Measurements from ENCODE around the gene RRM2. TPM values are rescaled to one million over a fixed set of nuclear protein-coding genes. Genes with fewer than 3 reads are reported as not detected.

Gene RRM2
- total RNA-seq, 1 donor from 2014 or later = 28.3 TPM

GRCh38 chr2:10179422-10179821, 56.9 kb downstream of the RRM2 start:
- no peak overlapping the region for H3K4me3 Mint-ChIP-seq (ENCODE audit: unreplicated experiment)
- no peak for TF ChIP-seq CTCF (IDR thresholded peaks at IDR 0.05)
- H3K9me3 Mint-ChIP-seq (ENCODE audit: unreplicated experiment) = peaks cover 5% of the 10 kb centered on the region

GRCh38 chr2:10180229-10180628, 57.7 kb downstream of the RRM2 start:
- DNase-seq (ENCODE audit: extremely low spot score, unreplicated experiment) = no peak
- no peak for TF ChIP-seq CTCF (IDR thresholded peaks at IDR 0.05)
- Mint-ChIP-seq H3K36me3 (ENCODE audit: unreplicated experiment) (no peaks in the 10 kb centered on the region), H3K27me3 (ENCODE audit: unreplicated experiment) (no peaks in the 10 kb centered on the region), H3K4me1 (ENCODE audit: unreplicated experiment) (no peaks in the 10 kb centered on the region), H3K9me3 (ENCODE audit: unreplicated experiment) (peaks cover 5% of the 10 kb centered on the region), H3K27ac (ENCODE audit: unreplicated experiment) (no peak overlapping the region), H3K4me3 (ENCODE audit: unreplicated experiment) (no peak overlapping the region)

More at GRCh38 chr2:10179422-10179821, 56.9 kb downstream of the RRM2 start:
- no peak overlapping the region for H3K27ac Mint-ChIP-seq (ENCODE audit: unreplicated experiment)
- no peaks in the 10 kb centered on the region for H3K36me3 Mint-ChIP-seq (ENCODE audit: unreplicated experiment)
- no peaks in the 10 kb centered on the region for H3K4me1 Mint-ChIP-seq (ENCODE audit: unreplicated experiment)
- no peak for DNase-seq (ENCODE audit: extremely low spot score, unreplicated experiment)
- no peaks in the 10 kb centered on the region for H3K27me3 Mint-ChIP-seq (ENCODE audit: unreplicated experiment)

Other genes starting within 250 kb of the RRM2 start
- gene GRHL1, start 171.0 kb upstream of the RRM2 start, total RNA-seq = 0.32 and 0.81 TPM in 2 replicates
- gene KLF11, start 79.2 kb upstream of the RRM2 start, total RNA-seq = 15.9 and 17.4 TPM in 2 replicates
- gene CYS1, start 42.3 kb upstream of the RRM2 start, total RNA-seq = 5.1 and 5.5 TPM in 2 replicates
- 56.8 and 57.8 TPM in 2 replicates for gene HPCAL1, start 180.2 kb downstream of the RRM2 start, total RNA-seq

All from osteocyte (in vitro differentiated cells).